ENCODE measurements around the gene ANKRD63.

GRCh38 chr15:40328751-40329150 lies 45.9 kb upstream of the ANKRD63 start:
- TF ChIP-seq CTCF (IDR thresholded peaks at IDR 0.05) (no peak), POLR2A (IDR thresholded peaks at IDR 0.05) (no peak)

All from lower leg skin (tissue), 3 donors.